OCI-LY1 (cell line): ENCODE results near the gene PHF19.

Experiments used
- CTCF ChIP-seq: fragments of 200-600 bp; sonication (generic), shearing (Covaris generic); IDR thresholded peaks from 2 replicates; pipeline ENCODE4 v1.5.1; 2017; ENCODE audit warnings: mild to moderate bottlenecking, antibody characterized with exemption, low read length, moderate library complexity, mixed read lengths
- EZH2 ChIP-seq: fragments of 200-600 bp; sonication (generic), shearing (Covaris generic); IDR thresholded peaks from 2 replicates; pipeline ENCODE4 v1.8.0; 2017; ENCODE audit warnings: borderline replicate concordance, mixed run types, mild to moderate bottlenecking, antibody characterized with exemption, low read length, moderate library complexity, mixed read lengths

GRCh38 chr9:120867676-120868338 is 9.2 kb downstream of the PHF19 start:
- TF ChIP-seq CTCF (no peak), EZH2 (no peak)
